GM18502 (cell line): ENCODE results near the gene ARPP19.
"Not testable (repeated sequence)": the region's sequence is repeated elsewhere in the genome, so short reads cannot be mapped to it uniquely, and the experiment has no call there.

Experiments
- ATAC-seq: cut with Tn5 transposase; IDR thresholded peaks from one replicate; pipeline ENCODE4 v1.9.1; 2021; ENCODE audit warnings: mild to moderate bottlenecking; ENCODE audit not compliant: unreplicated experiment, poor library complexity

The ARPP19 gene, protein sequence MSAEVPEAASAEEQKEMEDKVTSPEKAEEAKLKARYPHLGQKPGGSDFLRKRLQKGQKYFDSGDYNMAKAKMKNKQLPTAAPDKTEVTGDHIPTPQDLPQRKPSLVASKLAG

DNA sequence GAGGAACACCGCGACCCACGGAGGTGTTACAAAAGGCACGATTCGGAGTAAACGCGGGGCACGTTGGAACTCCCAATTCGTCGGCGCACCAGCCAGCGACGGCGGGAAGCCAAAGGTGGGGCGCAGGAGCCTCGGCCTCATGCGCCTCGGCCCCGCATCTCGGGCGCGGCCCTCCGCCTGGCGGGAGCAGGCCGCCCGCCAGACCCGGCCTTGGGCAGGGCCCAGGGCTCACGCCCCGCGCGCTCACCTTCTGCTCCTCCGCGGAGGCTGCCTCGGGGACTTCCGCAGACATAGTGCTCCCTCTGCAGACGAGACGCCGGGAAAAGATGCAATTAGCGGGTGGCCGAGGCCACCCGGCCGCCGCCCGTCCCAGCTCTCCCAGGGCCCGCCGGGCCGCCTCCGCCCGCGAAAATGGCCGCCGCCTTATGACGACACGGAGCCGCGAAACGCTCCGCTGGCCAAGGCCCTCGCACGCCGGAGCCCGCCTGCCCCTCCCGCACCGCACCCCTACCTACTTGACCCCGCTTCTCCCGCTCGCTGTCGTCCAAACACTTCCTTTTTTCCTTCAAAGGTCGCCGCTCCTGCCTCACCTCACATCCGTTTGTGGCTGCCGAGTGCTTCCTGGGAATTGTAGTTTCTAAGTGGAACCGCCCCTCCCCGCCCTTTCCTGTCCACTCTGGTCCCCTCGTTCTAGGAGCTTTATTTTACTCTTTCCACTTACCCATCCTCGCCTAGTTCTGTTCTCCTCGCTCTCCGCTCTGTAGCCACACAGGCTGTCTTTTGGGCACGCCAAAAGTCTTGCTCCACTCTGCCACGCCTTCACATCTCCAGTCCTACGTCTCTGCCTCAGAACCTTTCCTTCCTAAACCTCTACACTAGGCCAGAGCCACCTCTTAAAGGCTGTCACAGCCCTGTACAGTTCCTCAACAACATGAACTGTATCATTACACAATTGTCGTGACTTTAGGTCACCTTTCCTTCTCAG, at the start of gene ARPP19:
TSS of gene ARPP19 (minus strand) at position 430 of the 985 bp plus-strand sequence. CDS start at position 292, 138 bp downstream.
- ATAC-seq = peak; percentile 69

DNA sequence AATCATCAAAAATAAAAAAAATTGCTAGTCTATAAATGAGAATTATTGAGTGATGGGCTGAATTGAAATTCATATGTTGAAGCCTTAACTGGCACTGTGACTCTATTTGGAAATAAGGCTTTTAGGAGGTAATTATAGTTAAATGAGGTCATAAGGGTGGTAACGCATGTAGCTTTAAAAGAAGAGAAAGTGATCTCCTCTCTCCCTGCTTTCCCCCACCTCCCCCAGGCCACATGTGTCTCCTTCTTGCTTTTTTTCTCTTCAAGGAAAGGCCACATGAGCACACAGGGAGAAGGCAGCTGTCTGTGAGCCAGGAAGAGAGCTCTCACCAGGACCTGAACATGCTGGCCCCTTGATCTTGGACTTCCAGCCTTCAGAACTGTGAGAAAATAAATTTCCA, 48.2 kb upstream of the ARPP19 start:
- no peak for ATAC-seq

DNA sequence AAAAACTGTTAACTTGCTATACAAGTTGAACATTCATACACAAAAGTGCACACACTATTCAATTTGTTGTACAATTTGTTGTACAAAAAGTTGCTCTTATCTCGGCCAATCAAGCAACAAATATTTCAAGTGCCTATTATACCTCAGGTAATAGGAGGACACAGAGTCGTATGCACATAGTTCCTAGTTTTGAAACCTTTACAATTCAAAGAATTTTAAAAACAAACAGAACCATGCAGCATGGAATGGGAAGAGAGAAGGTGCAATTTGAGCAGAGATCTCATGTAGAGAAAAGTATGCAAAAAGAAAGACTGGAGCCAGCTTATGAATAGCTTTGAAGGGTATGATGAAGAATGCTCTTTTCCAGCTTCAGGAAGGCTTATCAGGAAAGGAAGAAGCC, 46.5 kb upstream of the ARPP19 start:
- ATAC-seq = no peak

DNA sequence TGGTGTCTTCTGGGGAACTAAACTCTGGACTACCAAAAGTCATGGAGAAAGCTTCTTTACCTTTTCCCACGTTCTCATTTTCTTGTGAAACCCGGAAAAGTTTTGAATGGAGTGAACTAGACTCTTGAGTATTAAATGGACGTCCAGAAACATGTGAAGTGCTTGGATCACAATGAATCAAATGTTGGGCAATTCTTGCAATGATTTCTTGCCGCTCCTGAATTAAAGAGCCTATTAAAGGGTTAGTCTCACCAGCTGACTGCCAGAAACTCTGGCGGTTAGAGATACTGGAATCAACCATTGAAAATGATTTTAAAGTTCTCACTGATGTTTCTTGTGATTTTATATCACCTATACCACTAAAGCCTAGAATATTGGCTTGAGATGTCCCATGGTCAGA, 40.8 kb upstream of the ARPP19 start:
- ATAC-seq = no peak

DNA sequence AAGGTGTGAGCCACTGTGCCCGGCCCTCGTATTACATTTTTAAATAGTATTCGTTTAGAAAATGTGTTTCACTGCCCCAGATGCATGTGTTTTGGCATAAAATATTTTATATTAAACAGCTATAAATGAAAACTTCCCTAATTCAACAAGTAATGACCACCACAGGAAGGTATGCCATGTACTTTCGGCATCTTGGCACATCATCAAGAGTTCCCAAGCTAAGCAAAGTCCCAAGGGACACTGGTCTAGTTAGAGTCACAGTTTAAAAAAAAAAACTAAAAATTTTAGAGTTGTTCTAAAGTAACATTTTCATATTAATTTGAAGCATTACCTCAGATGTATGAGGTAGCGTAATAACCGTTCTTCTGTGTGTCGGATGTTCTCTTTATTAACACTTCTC, 15.6 kb upstream of the ARPP19 start:
- ATAC-seq = no peak

DNA sequence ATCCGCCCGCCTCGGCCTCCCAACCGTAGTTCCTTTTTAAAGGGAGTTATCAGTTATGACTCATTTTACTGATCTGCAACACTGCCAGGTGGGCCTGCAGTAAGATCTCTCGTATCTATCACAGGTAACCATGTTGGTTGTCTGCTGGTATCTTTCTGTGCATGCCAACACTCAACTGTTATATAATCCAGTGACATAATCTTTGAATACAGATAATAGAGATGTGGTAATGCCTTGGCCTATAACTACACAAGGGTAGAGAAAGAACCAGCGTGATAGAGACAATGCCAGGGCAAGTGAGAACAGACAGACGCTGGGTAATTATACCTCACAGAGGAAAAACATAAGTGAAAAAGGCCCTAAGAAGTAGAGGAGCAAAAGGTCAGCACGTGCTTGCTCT, 11.0 kb upstream of the ARPP19 start:
- ATAC-seq = no peak

DNA sequence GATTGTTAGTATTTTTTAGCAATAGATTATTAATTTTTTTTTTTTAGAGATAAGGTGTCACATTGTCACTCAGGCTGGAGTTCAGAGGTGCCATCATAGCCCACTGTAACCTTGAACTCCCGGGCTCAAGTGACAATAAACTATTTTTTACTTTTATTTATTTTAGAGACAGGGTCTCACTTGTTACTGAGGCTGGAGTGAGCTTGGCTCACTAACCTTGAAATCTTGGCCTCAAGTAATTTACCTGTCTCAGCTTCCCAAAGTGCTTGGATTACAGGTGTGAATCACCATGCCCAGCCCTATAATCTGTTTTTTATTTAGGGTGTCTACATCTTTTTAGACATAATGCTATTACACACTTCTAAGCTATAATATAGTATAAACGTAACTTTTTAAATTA, 7.9 kb upstream of the ARPP19 start:
- no peak for ATAC-seq

DNA sequence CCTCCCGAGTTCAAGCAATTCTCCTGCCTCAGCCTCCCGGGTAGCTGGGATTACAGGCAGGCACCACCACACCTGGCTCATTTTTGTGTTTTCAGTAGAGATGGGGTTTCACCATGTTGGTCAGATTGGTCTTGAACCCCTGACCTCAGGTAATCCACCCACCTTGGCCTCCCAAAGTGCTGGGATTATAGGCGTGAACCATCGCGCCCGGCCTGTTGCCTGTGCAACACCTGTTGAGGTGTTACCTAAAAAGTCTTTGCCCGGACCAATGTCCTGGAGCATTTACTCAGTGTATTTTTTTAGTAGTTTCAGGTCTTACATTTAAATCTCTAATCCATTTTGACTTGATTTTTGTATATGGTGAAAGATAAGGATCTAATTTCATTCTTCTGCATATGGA, 6.7 kb upstream of the ARPP19 start:
- not testable (repeated sequence) for ATAC-seq

DNA sequence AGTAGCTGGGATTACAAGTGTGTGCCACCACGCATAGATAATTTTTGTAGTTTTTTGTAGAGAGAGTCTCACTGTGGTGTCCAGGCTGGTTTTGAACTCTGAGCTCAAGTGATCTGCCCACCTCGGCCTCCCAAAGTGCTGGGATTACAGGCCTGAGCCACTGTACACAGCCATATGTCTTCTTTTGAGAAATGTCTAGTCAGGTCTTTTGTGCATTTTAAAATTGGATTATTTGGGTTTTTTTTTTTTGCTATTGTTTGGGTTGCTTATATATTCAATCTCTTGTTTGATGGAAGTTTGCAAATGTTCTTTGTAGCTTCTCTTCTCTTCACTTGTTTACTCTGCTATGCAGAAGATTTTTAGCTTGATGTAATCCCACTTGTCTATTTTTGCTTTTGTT, 6.2 kb upstream of the ARPP19 start:
- no peak for ATAC-seq

DNA sequence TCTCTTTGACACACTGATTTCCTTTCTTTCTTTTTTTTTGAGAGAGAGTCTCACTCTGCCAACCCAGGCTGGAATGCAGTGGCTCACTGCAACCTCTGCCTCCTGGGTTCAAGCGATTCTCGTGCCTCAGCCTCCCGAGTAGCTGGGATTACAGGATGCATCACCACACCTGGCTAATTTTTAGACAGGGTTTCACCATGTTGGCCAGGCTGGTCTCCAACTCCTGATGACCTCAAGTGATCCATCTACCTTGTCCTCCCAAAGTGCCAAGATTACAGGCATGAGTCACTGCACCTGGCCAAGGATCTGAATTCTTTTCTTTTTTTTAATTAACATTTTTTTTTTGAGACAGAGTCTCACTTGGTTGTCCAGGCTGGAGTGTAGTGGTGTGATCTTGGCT, 5.8 kb upstream of the ARPP19 start:
- ATAC-seq = not testable (repeated sequence)

DNA sequence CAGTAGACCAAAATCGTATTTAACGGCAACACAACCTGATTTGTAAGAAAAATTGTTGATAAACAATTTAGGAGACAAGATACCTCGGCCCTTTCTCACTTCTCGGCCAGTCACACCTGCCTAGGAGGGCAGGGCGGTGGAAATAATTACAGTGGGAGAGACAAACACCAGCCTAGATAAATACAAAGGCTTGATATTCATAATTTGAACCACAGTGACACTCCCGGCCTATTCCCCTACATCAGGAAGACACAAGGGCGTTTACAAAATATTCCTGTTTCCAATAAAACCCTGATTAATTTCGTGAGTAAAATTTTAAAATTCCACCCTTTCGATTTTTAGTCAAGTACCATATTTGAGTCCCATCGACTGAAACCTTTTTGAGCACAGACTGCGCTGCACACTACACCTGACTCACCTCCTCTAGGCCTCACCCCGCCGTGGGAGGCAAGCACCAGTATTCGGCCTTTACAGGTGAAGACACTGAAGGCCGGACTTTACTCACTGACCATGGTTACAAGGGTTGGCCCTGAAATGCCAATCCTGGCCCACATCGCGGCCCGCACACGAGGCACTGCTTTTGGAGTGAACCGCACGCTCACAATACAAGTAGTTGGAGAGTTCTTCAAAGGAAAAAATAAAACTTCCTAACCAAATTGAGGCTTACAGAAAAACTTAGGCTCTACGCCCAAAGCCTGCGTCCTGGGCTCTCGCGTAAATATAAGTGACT, 794 bp downstream of the ARPP19 start:
- ATAC-seq = no peak

DNA sequence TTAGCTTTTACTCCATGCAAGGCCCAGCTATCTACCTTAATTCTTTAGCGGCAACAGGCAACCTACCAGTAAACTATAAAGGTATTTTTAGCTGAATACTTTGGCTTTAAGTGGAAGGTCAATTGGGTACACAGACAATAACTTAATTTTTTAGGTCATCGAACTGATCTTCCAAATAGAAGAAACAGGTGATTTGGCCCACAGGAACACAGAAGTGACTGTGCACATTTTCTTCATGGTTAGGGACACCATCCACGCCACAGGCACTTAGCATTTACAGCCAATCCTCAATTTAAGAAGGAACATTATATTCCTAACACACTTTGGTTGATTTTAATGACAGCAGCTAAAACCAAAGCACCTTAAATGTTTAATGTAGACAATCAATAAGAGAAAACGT, 1.9 kb downstream of the ARPP19 start:
- ATAC-seq = no peak

DNA sequence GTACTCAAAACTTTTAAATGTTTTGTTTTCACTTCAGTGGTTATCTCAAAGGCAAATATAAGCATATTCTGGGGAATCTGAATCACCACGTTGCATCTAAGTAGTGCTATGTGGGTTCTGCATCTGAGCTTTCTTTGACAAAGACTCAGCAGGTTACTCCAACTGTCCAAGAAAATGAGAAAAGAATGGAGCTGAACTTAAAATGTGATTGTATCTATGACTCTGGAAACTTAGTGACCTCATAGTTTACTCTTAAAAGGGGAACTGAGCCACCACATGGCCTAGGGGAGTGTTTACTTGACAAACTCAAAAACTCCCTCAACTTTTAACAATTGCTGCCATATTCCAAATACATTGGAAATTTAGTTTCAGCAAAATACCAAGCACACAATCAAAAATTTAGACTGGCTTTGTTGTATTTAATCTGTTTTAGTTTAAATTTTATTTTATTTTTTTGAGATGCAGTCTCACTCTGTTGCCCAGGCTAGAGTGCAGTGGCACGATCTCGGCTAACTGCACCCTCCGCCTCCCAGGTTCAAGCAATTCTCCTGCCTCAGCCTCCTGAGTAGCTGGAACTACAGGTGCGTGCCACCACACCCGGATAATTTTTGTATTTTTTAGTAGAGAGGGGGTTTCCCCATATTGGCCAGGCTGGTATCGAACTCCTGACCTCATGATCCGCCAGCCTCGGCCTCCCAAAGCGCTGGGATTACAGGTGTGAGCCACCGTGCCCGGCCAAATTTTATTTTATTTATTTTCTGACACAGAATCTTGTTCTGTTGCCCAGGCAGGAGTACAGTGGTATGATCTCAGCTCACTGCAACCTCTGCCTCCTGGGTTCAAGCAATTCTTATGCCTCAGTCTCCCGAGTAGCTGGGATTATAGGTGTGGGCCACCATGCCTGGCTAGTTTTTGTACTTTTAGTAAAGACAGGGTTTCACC, 3.1 kb downstream of the ARPP19 start:
- peak; percentile 58 for ATAC-seq

DNA sequence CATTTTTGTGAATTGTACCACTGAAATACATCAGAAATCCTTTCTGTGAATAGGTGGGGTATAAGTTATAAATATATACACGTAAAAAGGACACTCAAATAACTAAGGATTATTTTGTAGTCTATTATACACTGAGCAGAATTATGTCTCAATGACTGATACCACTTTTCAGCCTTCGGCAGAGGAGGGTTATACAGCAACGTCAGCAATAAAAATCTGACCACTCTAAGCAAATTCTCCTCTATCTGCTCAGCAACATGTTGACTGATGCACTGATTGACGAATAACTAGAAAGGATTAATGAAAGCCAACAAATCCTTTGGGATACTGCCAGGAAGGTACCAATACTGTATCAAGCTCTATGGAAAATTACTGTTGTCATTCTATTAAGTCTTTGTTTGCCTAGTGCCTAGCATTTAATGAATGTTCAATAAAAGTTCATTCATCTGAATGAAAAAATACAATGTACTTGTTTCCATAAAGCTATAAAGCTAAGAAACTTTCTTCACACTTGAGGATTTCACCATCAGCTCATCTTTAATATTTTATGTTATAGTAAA, 5.2 kb downstream of the ARPP19 start:
- no peak for ATAC-seq

DNA sequence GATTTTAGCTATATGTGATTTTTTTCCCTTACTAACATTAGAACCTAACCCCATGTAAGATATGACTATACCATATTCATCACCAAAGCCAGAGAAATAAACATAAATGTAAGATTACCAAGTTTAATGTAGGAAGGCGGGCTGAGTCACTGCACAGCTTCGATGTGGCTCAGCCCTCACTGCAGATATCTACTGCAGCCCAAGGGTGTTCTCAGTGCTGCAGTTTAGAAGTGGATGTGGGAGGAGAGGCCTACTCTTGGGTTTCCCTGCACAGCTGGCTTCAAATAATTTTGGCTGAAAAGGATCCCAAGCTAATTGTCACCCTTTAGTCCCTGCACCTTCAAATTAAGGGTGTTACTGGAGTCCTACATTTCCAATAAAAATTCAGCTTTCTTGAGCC, 9.3 kb downstream of the ARPP19 start:
- ATAC-seq = peak; percentile 49

DNA sequence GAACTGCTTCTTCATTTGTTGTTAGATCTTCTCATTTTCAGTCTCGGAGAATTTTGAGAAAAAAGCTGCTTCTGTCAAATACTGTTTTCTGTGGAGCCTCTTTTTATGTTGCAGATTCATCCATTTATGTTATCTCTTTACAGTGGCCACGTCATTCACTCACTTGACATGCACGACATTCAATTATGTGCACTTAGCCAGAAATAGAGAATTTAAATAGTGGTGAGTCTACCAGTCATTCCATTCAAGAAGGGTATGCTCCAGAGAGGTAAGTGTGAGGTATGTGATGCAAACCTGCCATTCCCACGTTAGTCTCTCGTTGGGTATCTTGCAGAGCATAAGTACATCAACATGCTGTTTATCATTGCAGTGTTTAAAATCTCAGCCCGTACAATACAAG, 9.8 kb downstream of the ARPP19 start:
- peak; percentile 49 for ATAC-seq

DNA sequence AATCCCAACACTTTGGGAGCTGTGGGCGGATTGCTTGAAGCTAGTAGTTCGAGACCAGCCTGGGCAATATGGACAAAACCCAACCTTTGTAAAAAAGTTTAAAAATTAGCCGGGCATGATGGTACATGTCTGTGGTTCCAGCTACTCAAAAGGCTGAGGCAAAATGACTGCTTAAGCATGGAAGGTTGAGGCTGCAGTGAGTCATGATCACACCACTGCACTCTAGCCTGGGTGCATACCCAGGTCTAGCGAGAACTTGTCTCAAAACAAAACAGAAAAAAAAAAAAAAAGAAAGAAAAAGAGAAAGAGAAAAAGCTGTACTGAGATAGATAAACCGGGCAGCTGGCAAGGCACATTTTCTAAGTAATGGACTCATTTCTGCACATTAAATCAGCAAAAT, 10.6 kb downstream of the ARPP19 start:
- ATAC-seq = peak; percentile 81

DNA sequence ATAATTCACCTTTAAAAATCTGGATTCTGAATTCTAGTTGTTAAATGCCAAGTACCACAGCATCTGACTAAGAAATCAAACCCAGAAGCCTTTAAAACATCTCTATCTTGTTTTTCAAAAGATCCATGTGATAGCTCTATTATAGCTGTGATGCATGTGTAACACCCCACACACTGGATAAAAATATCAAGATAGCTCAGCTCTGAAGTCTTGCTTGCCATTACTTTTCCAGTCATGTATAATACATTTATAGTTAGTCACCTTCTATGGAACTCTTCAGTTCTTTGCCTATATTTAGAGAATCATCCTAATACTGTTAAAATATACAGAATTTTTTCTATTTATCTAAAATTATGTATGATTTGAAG, 11.6 kb downstream of the ARPP19 start:
- ATAC-seq = no peak

DNA sequence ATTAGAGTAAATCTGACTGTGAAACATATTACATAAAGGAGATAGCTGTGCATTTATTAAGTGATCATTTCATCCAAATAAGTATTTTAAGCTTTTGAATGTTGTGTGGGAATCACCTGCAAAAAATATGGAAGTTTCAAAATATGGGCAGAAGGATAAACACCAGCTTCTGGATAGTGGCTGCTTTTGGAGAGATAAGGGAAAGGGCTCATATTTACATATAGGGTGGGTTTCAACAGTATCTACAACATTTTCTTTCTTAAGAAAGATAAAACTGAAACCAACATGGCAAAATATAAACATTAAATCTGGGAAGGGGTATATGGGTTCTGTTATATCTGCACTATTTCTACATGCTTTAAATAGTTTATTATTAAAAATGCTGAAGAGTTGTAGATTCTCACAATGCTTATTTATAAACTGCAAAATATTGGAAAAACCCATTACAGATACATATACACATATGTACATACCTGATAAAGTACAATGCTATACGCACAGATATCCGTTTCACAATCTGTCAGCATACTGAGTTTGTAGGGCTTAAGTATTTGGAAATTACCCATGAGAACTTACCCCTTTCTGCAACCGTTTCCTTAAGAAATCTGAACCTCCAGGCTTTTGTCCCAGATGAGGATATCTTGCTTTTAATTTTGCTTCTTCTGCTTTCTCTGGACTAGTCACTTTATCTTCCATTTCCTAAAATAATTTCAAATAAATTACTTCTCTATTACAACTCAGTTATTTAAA, 12.1 kb downstream of the ARPP19 start:
- no peak for ATAC-seq
